ENCODE measurements around the gene TTLL12. TPM values are rescaled to one million over a fixed set of nuclear protein-coding genes. Genes with fewer than 3 reads are reported as not detected.
A peak's percentile ranks its signal among the peaks of the same experiment; 100 is the strongest.

TTLL12 gene
- total and polyA plus RNA-seq, 5 donors from 2014 or later, result 14.1 to 23.7 (median 21.6) TPM

DNA sequence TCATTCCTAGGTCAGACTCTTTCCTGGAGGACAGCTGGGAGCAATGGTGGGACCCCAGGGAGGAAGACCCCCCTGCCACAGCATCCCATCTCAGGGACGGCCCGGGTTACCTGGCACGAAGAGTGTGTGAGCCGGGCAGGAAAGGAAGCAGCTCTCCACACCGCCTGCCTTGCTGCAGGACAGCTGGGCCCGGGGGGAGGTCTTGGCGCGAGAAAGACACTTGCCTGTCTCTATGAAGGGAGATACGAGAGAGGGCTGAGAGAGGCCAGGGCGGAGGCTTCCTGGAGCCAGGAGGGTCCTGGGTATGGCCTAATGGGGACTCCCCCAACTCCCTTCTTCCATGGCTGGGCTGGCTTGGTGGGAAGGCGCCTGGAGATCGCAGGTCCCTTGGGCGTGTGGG is 36.1 kb upstream of the TTLL12 start:
- ATAC-seq (ENCODE audit: low read depth in 2 of 2) (no peak), DNase-seq (no peak)
- Histone ChIP-seq H3K27me3 (ENCODE audit: control insufficient read depth, insufficient read depth, low read length) (no peaks in the 10 kb centered on the region), H3K4me3 (ENCODE audit: low read depth, low read length) (no peak overlapping the region), H3K4me1 (ENCODE audit: control insufficient read depth, insufficient read depth, low read length, poor library complexity, severe bottlenecking) (no peaks in the 10 kb centered on the region), H3K9me3 (ENCODE audit: control insufficient read depth in 2 of 2, low read length in 2 of 2) (no peaks in the 10 kb centered on the region), H3K36me3 (ENCODE audit: control insufficient read depth, insufficient read depth, low read length) (no peaks in the 10 kb centered on the region), H3K27ac (ENCODE audit: insufficient read depth, low read length, poor library complexity, severe bottlenecking) (no peak overlapping the region)
- no peaks in the 10 kb centered on the region for H3K9me3 Mint-ChIP-seq
- no peaks in the 10 kb centered on the region for H3K36me3 Mint-ChIP-seq
- H3K27ac Mint-ChIP-seq, result no peak overlapping the region
- H3K4me3 Mint-ChIP-seq, result no peak overlapping the region
- H3K4me1 Mint-ChIP-seq, result peaks cover 0 to 5% (median under 1%) of the 10 kb centered on the region in 4 donors
- peaks cover 9% of the 10 kb centered on the region for H3K27me3 Mint-ChIP-seq

DNA sequence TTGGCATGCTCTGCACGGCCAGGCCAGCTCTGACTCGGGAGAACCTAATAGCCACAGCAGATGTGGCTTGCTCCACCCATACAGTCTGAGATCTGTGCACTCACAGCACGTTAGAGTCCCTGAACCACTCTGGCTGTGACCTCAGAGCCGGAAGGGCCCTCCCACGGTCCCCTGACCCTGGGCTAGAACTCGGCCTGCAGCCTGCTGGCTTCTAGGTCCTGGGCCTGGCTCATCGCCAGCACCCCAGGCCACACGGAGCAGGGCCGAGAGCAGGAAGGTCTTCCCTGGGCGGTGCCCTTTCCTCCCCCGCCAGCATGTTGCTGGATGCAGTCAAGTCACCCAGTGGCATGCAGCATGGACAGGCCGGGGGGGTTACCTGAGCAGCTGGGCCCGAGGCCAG is 35.3 kb upstream of the TTLL12 start:
- Mint-ChIP-seq H3K27ac (no peak overlapping the region), H3K4me3 (no peak overlapping the region)

DNA sequence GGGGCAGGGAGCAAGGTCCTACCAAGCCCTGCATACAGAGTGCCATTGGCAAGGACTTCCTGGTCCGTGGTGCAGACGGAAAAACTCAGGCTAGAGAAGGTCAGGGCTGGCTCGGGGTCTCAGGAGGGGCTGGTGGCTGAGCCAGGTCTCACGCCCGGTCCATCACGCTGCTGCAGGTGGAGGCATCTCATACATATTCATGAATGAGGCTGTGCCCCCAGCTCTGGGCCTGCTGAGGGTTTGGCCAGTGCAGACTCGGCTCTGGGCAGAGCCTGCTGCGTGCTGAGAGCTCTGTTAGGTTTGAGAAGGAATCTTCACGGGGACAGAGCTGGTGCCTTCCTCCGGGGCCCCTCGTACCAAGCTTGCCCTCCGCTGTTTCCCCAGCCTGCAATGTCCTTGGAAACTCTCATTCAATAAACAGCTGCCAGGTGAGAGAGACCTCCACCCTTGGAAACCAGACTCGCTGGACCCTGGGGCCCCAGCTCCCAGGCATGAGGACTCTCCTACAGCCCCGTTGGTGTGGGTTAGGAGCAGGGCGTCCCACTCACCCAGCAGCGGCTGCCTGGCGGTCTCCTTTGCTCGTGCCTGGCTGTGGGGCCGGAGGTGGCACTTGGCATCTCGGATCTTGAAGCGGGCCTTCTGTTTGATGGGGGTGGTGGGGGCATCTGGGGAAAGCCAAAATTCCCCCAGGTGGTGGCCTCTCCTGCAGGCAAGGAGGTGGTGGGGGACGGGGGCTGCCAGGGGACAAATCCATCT is 33.9 kb upstream of the TTLL12 start:
- peaks cover 3% of the 10 kb centered on the region for H3K27me3 Mint-ChIP-seq
- H3K27me3 ChIP-seq (ENCODE audit: control insufficient read depth, insufficient read depth, low read length), result no peaks in the 10 kb centered on the region

More for the DNA sequence above, 35.3 kb upstream of the TTLL12 start:
- Histone ChIP-seq H3K9me3 (ENCODE audit: control insufficient read depth in 2 of 2, low read length in 2 of 2) (no peaks in the 10 kb centered on the region), H3K36me3 (ENCODE audit: control insufficient read depth, insufficient read depth, low read length) (no peaks in the 10 kb centered on the region), H3K4me1 (ENCODE audit: control insufficient read depth, insufficient read depth, low read length, poor library complexity, severe bottlenecking) (no peaks in the 10 kb centered on the region), H3K4me3 (ENCODE audit: low read depth, low read length) (no peak overlapping the region), H3K27ac (ENCODE audit: insufficient read depth, low read length, poor library complexity, severe bottlenecking) (no peak overlapping the region), H3K27me3 (ENCODE audit: control insufficient read depth, insufficient read depth, low read length) (no peaks in the 10 kb centered on the region)
- Mint-ChIP-seq H3K36me3 (no peaks in the 10 kb centered on the region), H3K27me3 (peaks cover 9% of the 10 kb centered on the region), H3K4me1 (peaks cover 0 to 5% (median under 1%) of the 10 kb centered on the region in 4 donors), H3K9me3 (no peaks in the 10 kb centered on the region)
- DNase-seq (no peak), ATAC-seq (ENCODE audit: low read depth in 2 of 2) (no peak)

DNA sequence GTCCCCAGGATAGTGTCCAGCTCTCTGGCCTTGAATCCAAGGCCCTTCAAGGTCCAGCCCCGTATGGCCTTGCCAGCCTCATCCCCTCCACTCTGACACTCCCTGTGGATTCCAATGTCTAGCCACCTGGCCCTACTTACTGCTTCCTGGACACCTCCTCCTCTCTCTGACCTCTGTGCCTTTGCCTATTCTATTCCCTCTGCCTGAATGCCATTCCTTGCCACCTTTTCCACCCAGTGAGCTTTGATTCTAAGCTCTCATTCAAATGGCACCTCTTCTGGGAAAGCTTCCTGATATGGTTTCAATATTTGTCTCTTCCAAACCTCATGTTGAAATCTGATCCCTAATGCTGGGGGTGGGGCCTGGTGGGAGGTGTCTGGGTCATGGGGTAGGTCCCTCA is 31.9 kb upstream of the TTLL12 start:
- Mint-ChIP-seq H3K27me3 (peaks cover 7% of the 10 kb centered on the region), H3K9me3 (no peaks in the 10 kb centered on the region), H3K4me3 (no peak overlapping the region), H3K4me1 (no peaks in the 10 kb centered on the region), H3K36me3 (no peaks in the 10 kb centered on the region), H3K27ac (peak overlapping the region in 1 of 3 donors; percentile 31)
- no peaks in the 10 kb centered on the region for H3K36me3 ChIP-seq (ENCODE audit: control insufficient read depth, insufficient read depth, low read length)
- no peak overlapping the region for H3K4me3 ChIP-seq (ENCODE audit: low read depth, low read length)
- no peak overlapping the region for H3K27ac ChIP-seq (ENCODE audit: insufficient read depth, low read length, poor library complexity, severe bottlenecking)
- H3K4me1 ChIP-seq (ENCODE audit: control insufficient read depth, insufficient read depth, low read length, poor library complexity, severe bottlenecking), result no peaks in the 10 kb centered on the region
- no peak for ATAC-seq (ENCODE audit: low read depth in 2 of 2)
- H3K9me3 ChIP-seq (ENCODE audit: control insufficient read depth in 2 of 2, low read length in 2 of 2), result no peaks in the 10 kb centered on the region
- no peaks in the 10 kb centered on the region for H3K27me3 ChIP-seq (ENCODE audit: control insufficient read depth, insufficient read depth, low read length)
- DNase-seq, result no peak

More for the DNA sequence above, 33.9 kb upstream of the TTLL12 start:
- no peak for DNase-seq
- Mint-ChIP-seq H3K9me3 (no peaks in the 10 kb centered on the region), H3K4me3 (no peak overlapping the region), H3K36me3 (no peaks in the 10 kb centered on the region), H3K4me1 (peaks cover 0 to under 1% (median 0%) of the 10 kb centered on the region in 4 donors), H3K27ac (no peak overlapping the region)
- H3K4me1 ChIP-seq (ENCODE audit: control insufficient read depth, insufficient read depth, low read length, poor library complexity, severe bottlenecking), result no peaks in the 10 kb centered on the region
- no peak for ATAC-seq (ENCODE audit: low read depth in 2 of 2)
- H3K36me3 ChIP-seq (ENCODE audit: control insufficient read depth, insufficient read depth, low read length), result no peaks in the 10 kb centered on the region
- H3K27ac ChIP-seq (ENCODE audit: insufficient read depth, low read length, poor library complexity, severe bottlenecking), result no peak overlapping the region
- no peak overlapping the region for H3K4me3 ChIP-seq (ENCODE audit: low read depth, low read length)
- no peaks in the 10 kb centered on the region for H3K9me3 ChIP-seq (ENCODE audit: control insufficient read depth in 2 of 2, low read length in 2 of 2)

DNA sequence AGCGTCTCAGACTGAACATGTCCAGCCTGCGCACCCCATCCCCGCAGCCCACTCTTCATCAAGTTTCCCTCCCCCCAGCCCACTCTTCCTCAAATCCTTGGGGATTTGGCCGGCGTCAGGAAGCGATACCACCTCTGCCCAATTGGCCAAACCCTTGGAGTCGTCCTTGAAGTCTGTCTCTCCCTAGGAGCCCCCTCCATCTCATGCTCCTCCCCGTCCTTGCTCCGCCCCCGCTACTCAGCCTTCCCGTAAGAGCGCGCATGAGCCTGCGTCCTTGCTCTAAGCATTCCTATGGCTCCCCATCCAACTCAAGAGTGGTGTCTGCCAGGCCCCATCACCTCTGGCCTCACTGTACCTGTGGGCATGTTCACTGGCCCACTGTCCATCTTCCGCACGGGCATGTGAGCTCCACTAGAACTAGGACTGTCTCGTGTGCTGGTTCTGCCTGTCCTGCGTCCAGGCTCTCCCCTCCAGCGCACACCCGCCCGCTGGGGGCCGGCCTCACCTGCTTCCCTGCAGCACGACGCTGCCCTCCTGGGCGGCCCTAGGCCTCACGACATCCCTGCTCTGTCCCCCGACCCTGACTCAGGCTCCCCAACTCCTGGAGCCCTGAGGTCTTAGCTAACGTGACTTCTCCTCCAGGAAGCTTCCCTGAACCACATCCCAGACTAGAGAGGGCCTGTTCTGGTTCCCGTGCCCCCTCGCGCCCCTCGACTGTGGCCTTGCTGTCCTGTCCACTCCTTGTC is 30.5 kb upstream of the TTLL12 start:
- no peaks in the 10 kb centered on the region for H3K36me3 Mint-ChIP-seq
- no peaks in the 10 kb centered on the region for H3K9me3 ChIP-seq (ENCODE audit: control insufficient read depth in 2 of 2, low read length in 2 of 2)
- H3K4me1 ChIP-seq (ENCODE audit: control insufficient read depth, insufficient read depth, low read length, poor library complexity, severe bottlenecking), result no peaks in the 10 kb centered on the region
- no peaks in the 10 kb centered on the region for H3K27me3 ChIP-seq (ENCODE audit: control insufficient read depth, insufficient read depth, low read length)
- ATAC-seq (ENCODE audit: low read depth in 2 of 2) (no peak), DNase-seq (no peak)
- H3K27me3 Mint-ChIP-seq, result peaks cover 7% of the 10 kb centered on the region
- H3K36me3 ChIP-seq (ENCODE audit: control insufficient read depth, insufficient read depth, low read length), result no peaks in the 10 kb centered on the region
- H3K27ac ChIP-seq (ENCODE audit: insufficient read depth, low read length, poor library complexity, severe bottlenecking), result no peak overlapping the region
- no peak overlapping the region for H3K4me3 Mint-ChIP-seq
- H3K4me3 ChIP-seq (ENCODE audit: low read depth, low read length), result no peak overlapping the region
- H3K27ac Mint-ChIP-seq, result no peak overlapping the region
- H3K9me3 Mint-ChIP-seq, result no peaks in the 10 kb centered on the region
- no peaks in the 10 kb centered on the region for H3K4me1 Mint-ChIP-seq

DNA sequence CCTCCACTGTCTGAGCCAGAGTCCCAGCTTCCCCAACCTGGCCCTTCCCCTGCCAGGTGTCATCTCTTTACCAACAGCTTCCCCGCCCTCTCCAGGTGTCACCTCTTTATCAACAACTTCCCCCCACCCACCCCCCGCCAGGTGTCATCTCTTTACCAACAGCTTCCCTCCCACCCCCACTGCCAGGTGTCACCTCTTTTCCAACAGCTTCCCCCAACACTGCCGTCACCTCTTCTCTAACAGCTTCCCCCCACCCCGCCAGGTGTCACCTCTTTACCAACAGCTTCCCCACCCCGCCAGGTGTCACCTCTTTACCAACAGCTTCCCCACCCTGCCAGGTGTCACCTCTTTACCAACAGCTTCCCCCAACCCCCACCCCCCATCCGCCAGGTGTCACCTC is 29.8 kb upstream of the TTLL12 start:
- Mint-ChIP-seq H3K4me3 (no peak overlapping the region), H3K4me1 (no peaks in the 10 kb centered on the region), H3K9me3 (no peaks in the 10 kb centered on the region)

DNA sequence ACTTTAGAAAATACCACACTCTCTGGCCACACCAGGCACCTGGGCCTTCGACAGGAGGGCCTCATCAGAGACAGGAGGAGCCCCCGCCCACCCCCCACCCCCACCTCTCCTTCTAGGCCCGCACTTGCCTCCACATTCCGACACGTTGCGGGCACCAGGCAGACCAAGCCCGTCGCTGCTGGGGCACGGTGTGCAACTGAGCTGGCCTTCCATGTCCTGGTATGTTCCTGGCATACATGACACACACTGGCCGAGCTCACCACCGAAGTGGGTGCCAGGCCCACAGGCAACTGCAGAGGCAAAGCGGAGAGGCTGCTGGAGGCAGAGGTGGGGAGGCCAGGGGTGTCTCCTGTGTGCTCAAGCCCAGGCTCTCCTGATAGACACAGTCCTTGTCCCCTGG is 27.0 kb upstream of the TTLL12 start:
- Histone ChIP-seq H3K4me3 (ENCODE audit: low read depth, low read length) (no peak overlapping the region), H3K27me3 (ENCODE audit: control insufficient read depth, insufficient read depth, low read length) (no peaks in the 10 kb centered on the region), H3K4me1 (ENCODE audit: control insufficient read depth, insufficient read depth, low read length, poor library complexity, severe bottlenecking) (no peaks in the 10 kb centered on the region), H3K9me3 (ENCODE audit: control insufficient read depth in 2 of 2, low read length in 2 of 2) (no peaks in the 10 kb centered on the region), H3K27ac (ENCODE audit: insufficient read depth, low read length, poor library complexity, severe bottlenecking) (no peak overlapping the region), H3K36me3 (ENCODE audit: control insufficient read depth, insufficient read depth, low read length) (no peaks in the 10 kb centered on the region)
- Mint-ChIP-seq H3K4me1 (no peaks in the 10 kb centered on the region), H3K27ac (no peak overlapping the region), H3K36me3 (no peaks in the 10 kb centered on the region), H3K27me3 (peaks cover 7% of the 10 kb centered on the region), H3K4me3 (no peak overlapping the region), H3K9me3 (no peaks in the 10 kb centered on the region)
- DNase-seq (no peak), ATAC-seq (ENCODE audit: low read depth in 2 of 2) (no peak)

More for the DNA sequence above, 29.8 kb upstream of the TTLL12 start:
- Mint-ChIP-seq H3K27ac (no peak overlapping the region), H3K36me3 (no peaks in the 10 kb centered on the region), H3K27me3 (peaks cover 7% of the 10 kb centered on the region)
- no peaks in the 10 kb centered on the region for H3K9me3 ChIP-seq (ENCODE audit: control insufficient read depth in 2 of 2, low read length in 2 of 2)
- no peak for DNase-seq
- ATAC-seq (ENCODE audit: low read depth in 2 of 2), result no peak
- H3K27ac ChIP-seq (ENCODE audit: insufficient read depth, low read length, poor library complexity, severe bottlenecking), result no peak overlapping the region
- no peaks in the 10 kb centered on the region for H3K36me3 ChIP-seq (ENCODE audit: control insufficient read depth, insufficient read depth, low read length)
- no peak overlapping the region for H3K4me3 ChIP-seq (ENCODE audit: low read depth, low read length)
- H3K27me3 ChIP-seq (ENCODE audit: control insufficient read depth, insufficient read depth, low read length), result no peaks in the 10 kb centered on the region
- H3K4me1 ChIP-seq (ENCODE audit: control insufficient read depth, insufficient read depth, low read length, poor library complexity, severe bottlenecking), result no peaks in the 10 kb centered on the region
